Measurements from ENCODE around the gene IFNL2.

IFNL2 gene

GRCh38 chr19:39318690-39319089, 50.5 kb downstream of the IFNL2 start:
- no peak for DNase-seq

GRCh38 chr19:39319098-39319891, 51.1 kb downstream of the IFNL2 start:
- no peak for DNase-seq
